Lung (tissue), 12 donors: Measurements from ENCODE around the gene GPR108. TPM values are rescaled to one million over a fixed set of nuclear protein-coding genes. Genes with fewer than 3 reads are reported as not detected.
"Not testable (repeated sequence)": the region's sequence is repeated elsewhere in the genome, so short reads cannot be mapped to it uniquely, and the experiment has no call there.

Source experiments
- ATAC-seq: fragments of 200-7000 bp; cut with Tn5 transposase; one replicate; pipeline ENCODE4 v1.9.1; 2020; ENCODE audit warnings: moderate number of reproducible peaks; ENCODE audit not compliant: insufficient read depth, low FRiP score
- DNase-seq, 3 donors: peaks; one replicate each; pipeline ENCODE4 v3.0.0-alpha.2; 2013 to 2017
- H3K27ac ChIP-seq, 2 donors: one replicate each; pipeline ENCODE4 v1.5.1; 2013; ENCODE audit warnings: mild to moderate bottlenecking in 2 of 2, moderate library complexity in 2 of 2, control low read depth in 1 of 2, inconsistent platforms in 1 of 2, low read depth in 1 of 2, low read length in 1 of 2
- H3K27me3 ChIP-seq, 3 donors: one replicate each; pipeline ENCODE4 v1.5.1; 2013; ENCODE audit warnings: low read length in 2 of 3; ENCODE audit not compliant: control insufficient read depth in 3 of 3, insufficient read depth in 3 of 3
- H3K36me3 ChIP-seq, 4 donors: one replicate each; pipeline ENCODE4 v1.5.1; 2013; ENCODE audit warnings: low read length in 4 of 4, mild to moderate bottlenecking in 1 of 4, moderate library complexity in 1 of 4; ENCODE audit not compliant: control insufficient read depth in 4 of 4, insufficient read depth in 4 of 4
- H3K4me1 ChIP-seq, 5 donors: one replicate each; pipeline ENCODE4 v1.5.1; 2013; ENCODE audit warnings: low read length in 5 of 5, mild to moderate bottlenecking in 2 of 5, moderate library complexity in 1 of 5; ENCODE audit not compliant: control insufficient read depth in 5 of 5, insufficient read depth in 5 of 5
- H3K4me3 ChIP-seq: one replicate; pipeline ENCODE4 v1.5.1; 2013; ENCODE audit warnings: mild to moderate bottlenecking, control low read depth, moderate library complexity
- H3K9ac ChIP-seq, 2 donors: one replicate each; pipeline ENCODE4 v1.5.1; 2013; ENCODE audit warnings: low read length in 2 of 2, control low read depth in 1 of 2; ENCODE audit not compliant: insufficient read depth in 1 of 2
- H3K9me3 ChIP-seq, 4 donors: one replicate each; pipeline ENCODE4 v1.5.1; 2013; ENCODE audit warnings: low read length in 3 of 4, mild to moderate bottlenecking in 1 of 4, moderate library complexity in 1 of 4; ENCODE audit not compliant: control insufficient read depth in 4 of 4, insufficient read depth in 3 of 4
- CTCF ChIP-seq: IDR thresholded peaks from 2 replicates; pipeline ENCODE4 v1.5.1; 2012; ENCODE audit warnings: mild to moderate bottlenecking; ENCODE audit errors: control extremely low read depth, extremely low read depth
- WGBS, 2 donors: extraction: QIAGEN DNeasy Blood & Tissue Kit; methylation state at CpG; one replicate each; pipeline ENCODE4 v1.1.7; 2013; 5-methylcytosine and 5-hydroxymethylcytosine counted together
- polyA plus RNA-seq, 2 donors: library from polyadenylated mRNA; stranded (reverse); fragments of 200-250 nt; gene quantifications; one replicate each; pipeline ENCODE4 v1.2.1, GENCODE V29; 2013
- total RNA-seq, 2 donors: library from RNA; depleted of rRNA in 1 of 2; stranded (reverse); fragments of >200 nt in 1 of 2; gene quantifications; one replicate each; pipeline ENCODE4 v1.2.1, GENCODE V29; 2014 to 2021
- donor health status: control.
- donor health status: control.
- donor health status: Bipolar disorder and iron deficiency.
- donor health status: healthy.
- donor health status: DM: yes; HTN: yes; CAD: no.

GPR108 gene
- total and polyA plus RNA-seq, 4 donors, result 33.5 to 98.0 (median 93.5) TPM

- Histone ChIP-seq H3K27me3 (peaks cover 0 to 29% (median 16%) of the 10 kb centered on the region in 3 donors), H3K9ac (no peak overlapping the region), H3K9me3 (no peaks in the 10 kb centered on the region), H3K4me3 (no peak overlapping the region), H3K4me1 (no peaks in the 10 kb centered on the region), H3K27ac (no peak overlapping the region), H3K36me3 (peaks cover 0 to 8% (median 0%) of the 10 kb centered on the region in 4 donors)
- no peak for ATAC-seq
- DNase-seq, result no peak
- no peak for TF ChIP-seq CTCF
- WGBS, 2 donors, result 55 to 62% methylated on average over 14 of the region's 14 CpGs
Observed at GRCh38 chr19:6709549-6709948, 27.8 kb downstream of the GPR108 start.

- not testable (repeated sequence) for ATAC-seq, H3K4me3 ChIP-seq
Observed at GRCh38 chr19:6708913-6709312, 28.5 kb downstream of the GPR108 start.

GRCh38 chr19:6708346-6708745 is 29.0 kb downstream of the GPR108 start:
- no peak overlapping the region for H3K9ac ChIP-seq
- H3K36me3 ChIP-seq, result peaks cover 0 to 8% (median 0%) of the 10 kb centered on the region in 4 donors
- no peak overlapping the region for H3K27ac ChIP-seq
- no peaks in the 10 kb centered on the region for H3K4me1 ChIP-seq
- no peak for ATAC-seq
- no peaks in the 10 kb centered on the region for H3K9me3 ChIP-seq
- no peak overlapping the region for H3K4me3 ChIP-seq
- DNase-seq, result no peak
- H3K27me3 ChIP-seq, result peaks cover 0 to 29% (median 16%) of the 10 kb centered on the region in 3 donors
- TF ChIP-seq CTCF, result no peak
- 81 to 90% methylated on average over 3 of the region's 3 CpGs for WGBS, 2 donors

More at GRCh38 chr19:6708913-6709312, 28.5 kb downstream of the GPR108 start:
- H3K4me1 ChIP-seq, DNase-seq, H3K9me3 ChIP-seq, H3K36me3 ChIP-seq, H3K9ac ChIP-seq, H3K27ac ChIP-seq: not testable (repeated sequence)
- 88 to 92% methylated on average over 12 of the region's 12 CpGs for WGBS, 2 donors
- peaks cover 0 to 29% (median 16%) of the 10 kb centered on the region in 3 donors for H3K27me3 ChIP-seq

- WGBS, 2 donors, result 77 to 80% methylated on average over 16 of the region's 16 CpGs
- no peaks in the 10 kb centered on the region for H3K9me3 ChIP-seq
- H3K9ac ChIP-seq, result no peak overlapping the region
- no peak for TF ChIP-seq CTCF
- ATAC-seq, result no peak
- no peak overlapping the region for H3K4me3 ChIP-seq
- peaks cover 0 to 8% (median 0%) of the 10 kb centered on the region in 4 donors for H3K36me3 ChIP-seq
- H3K4me1 ChIP-seq, result no peaks in the 10 kb centered on the region
- H3K27me3 ChIP-seq, result peaks cover 0 to 29% (median 16%) of the 10 kb centered on the region in 3 donors
- DNase-seq, result no peak
- H3K27ac ChIP-seq, result no peak overlapping the region
Observed at GRCh38 chr19:6707658-6708018, 29.7 kb downstream of the GPR108 start.
